Measurements from ENCODE around the gene KCTD16. TPM values are rescaled to one million over a fixed set of nuclear protein-coding genes. Genes with fewer than 3 reads are reported as not detected.

Gene KCTD16
- total RNA-seq, 1 experiment from 2014 or later, result 0.08 TPM

DNA sequence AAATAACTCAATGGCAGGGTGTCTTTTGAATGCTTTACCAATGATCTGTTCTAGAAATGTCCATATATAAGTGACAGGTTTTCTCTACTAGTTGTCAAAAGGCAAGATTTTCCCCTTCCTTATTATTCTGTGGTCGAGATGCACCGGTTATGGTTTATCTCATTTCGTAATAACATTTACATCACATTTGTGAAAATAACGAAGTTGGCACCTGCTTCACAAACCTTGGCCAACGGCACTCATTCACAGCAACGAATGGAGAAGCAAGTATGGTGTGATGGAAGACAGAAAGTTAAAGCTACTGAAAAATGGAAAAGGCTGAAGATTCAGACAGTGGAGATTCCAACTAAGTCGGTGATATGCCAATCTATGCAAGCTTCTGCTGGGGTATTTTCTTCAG, 235.8 kb downstream of the KCTD16 start:
- no TSS peak for BruUV-seq (replicated peaks)
- intact Hi-C loops (cut with micrococcal nuclease; ENCODE audit: unreplicated experiment), result no loop called here
- ChIA-PET CTCF (no interaction called here), POLR2A (no interaction called here)
- H3K4me1 ChIP-seq (ENCODE audit: control insufficient read depth, insufficient read depth, low read length), result no peaks in the 10 kb centered on the region
- DNase-seq (ENCODE audit: low read depth, low spot score) (no peak), ATAC-seq (no peak)
- H3K9me3 ChIP-seq (ENCODE audit: control insufficient read depth, insufficient read depth, low read depth, low read length), result no peaks in the 10 kb centered on the region
- no peaks in the 10 kb centered on the region for H3K27me3 ChIP-seq (ENCODE audit: control insufficient read depth, insufficient read depth, low read length)
- in situ Hi-C loops (cut with HindIII; ENCODE audit: low pct_unique_long_range_greater_than_20kb, low sequenced_read_pairs), result no loop called here
- H3K27ac ChIP-seq (ENCODE audit: low read length), result no peak overlapping the region
- H3K4me3 ChIP-seq (ENCODE audit: low read depth in 2 of 2, low read length in 2 of 2), result no peak overlapping the region
- no peak for TF ChIP-seq CTCF (IDR thresholded peaks at IDR 0.05)
- no peak for TF ChIP-seq REST (IDR thresholded peaks at IDR 0.05; ENCODE audit: insufficient read depth in 1 of 2, low read depth in 2 of 2, low read length in 1 of 2)
- TF ChIP-seq POLR2AphosphoS5 (IDR thresholded peaks at IDR 0.05; ENCODE audit: low read depth, low read length), result no peak
- TF ChIP-seq TCF7L2 (IDR thresholded peaks at IDR 0.05; ENCODE audit: low read depth, low read length), result no peak
- TF ChIP-seq SIN3A (IDR thresholded peaks at IDR 0.05; ENCODE audit: borderline replicate concordance, insufficient read depth, low read depth, low read length), result no peak
- H3K36me3 ChIP-seq (ENCODE audit: control insufficient read depth, insufficient read depth, low read length), result no peaks in the 10 kb centered on the region

DNA sequence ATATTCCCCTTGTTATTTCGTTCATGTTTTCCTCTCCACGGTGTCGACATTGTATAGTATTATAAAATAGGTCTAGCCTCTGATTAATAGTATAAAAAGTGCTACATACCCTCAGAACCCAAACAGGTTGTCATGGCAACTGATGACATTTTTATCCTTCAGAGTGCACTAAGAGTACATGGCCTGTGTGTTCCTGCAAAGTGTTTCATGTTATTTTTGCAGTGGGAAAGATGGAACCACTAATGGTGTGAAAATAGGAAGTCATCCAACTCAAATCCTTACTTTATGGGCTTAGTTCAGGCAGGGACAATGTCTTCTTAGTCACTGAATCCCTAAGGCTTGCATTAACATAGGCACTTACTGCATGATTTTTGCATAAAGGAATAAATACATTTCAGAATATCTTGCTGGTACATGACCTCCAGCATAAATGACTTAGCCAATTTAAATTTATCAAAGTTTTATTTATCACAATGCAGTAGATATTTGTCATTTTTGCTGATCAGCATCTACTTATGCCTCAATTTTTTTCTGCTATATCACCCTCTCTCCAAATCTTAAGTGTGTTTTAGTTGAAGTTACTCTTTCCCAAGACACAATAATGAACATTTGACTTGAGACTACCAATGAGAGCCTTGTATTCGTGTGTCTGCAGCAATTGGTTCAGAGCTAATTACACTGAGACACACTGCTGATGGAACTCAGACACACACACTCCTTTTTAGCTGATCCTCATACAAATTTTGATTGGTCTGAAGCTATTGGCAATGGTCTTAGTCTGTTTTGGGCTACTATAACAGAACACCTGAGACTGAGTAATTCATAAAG, 243.7 kb downstream of the KCTD16 start:
- Histone ChIP-seq H3K9me3 (ENCODE audit: control insufficient read depth, insufficient read depth, low read depth, low read length) (no peaks in the 10 kb centered on the region), H3K36me3 (ENCODE audit: control insufficient read depth, insufficient read depth, low read length) (no peaks in the 10 kb centered on the region), H3K27ac (ENCODE audit: low read length) (no peak overlapping the region), H3K4me3 (ENCODE audit: low read depth in 2 of 2, low read length in 2 of 2) (no peak overlapping the region), H3K4me1 (ENCODE audit: control insufficient read depth, insufficient read depth, low read length) (no peaks in the 10 kb centered on the region), H3K27me3 (ENCODE audit: control insufficient read depth, insufficient read depth, low read length) (no peaks in the 10 kb centered on the region)
- BruUV-seq (replicated peaks), result no TSS peak
- TF ChIP-seq POLR2AphosphoS5 (IDR thresholded peaks at IDR 0.05; ENCODE audit: low read depth, low read length) (no peak), SIN3A (IDR thresholded peaks at IDR 0.05; ENCODE audit: borderline replicate concordance, insufficient read depth, low read depth, low read length) (no peak)
- ChIA-PET POLR2A (no interaction called here), CTCF (no interaction called here)
- in situ Hi-C loops (cut with HindIII; ENCODE audit: low pct_unique_long_range_greater_than_20kb, low sequenced_read_pairs) (no loop called here), intact Hi-C loops (cut with micrococcal nuclease; ENCODE audit: unreplicated experiment) (no loop called here)
- no peak for ATAC-seq
- DNase-seq (ENCODE audit: low read depth, low spot score), result no peak

- no peak for ATAC-seq
- no peak for TF ChIP-seq TCF7L2 (IDR thresholded peaks at IDR 0.05; ENCODE audit: low read depth, low read length)
- no peak for TF ChIP-seq SIN3A (IDR thresholded peaks at IDR 0.05; ENCODE audit: borderline replicate concordance, insufficient read depth, low read depth, low read length)
- TF ChIP-seq POLR2AphosphoS5 (IDR thresholded peaks at IDR 0.05; ENCODE audit: low read depth, low read length), result no peak
- TF ChIP-seq CTCF (IDR thresholded peaks at IDR 0.05), result no peak
- no peak for TF ChIP-seq REST (IDR thresholded peaks at IDR 0.05; ENCODE audit: insufficient read depth in 1 of 2, low read depth in 2 of 2, low read length in 1 of 2)
- POLR2A ChIA-PET, result no interaction called here
- no peaks in the 10 kb centered on the region for H3K36me3 ChIP-seq (ENCODE audit: control insufficient read depth, insufficient read depth, low read length)
- H3K27ac ChIP-seq (ENCODE audit: low read length), result no peak overlapping the region
- intact Hi-C loops (cut with micrococcal nuclease; ENCODE audit: unreplicated experiment), result no loop called here
- DNase-seq (ENCODE audit: low read depth, low spot score), result no peak
- CTCF ChIA-PET, result no interaction called here
- BruUV-seq (replicated peaks), result no TSS peak
- H3K4me3 ChIP-seq (ENCODE audit: low read depth in 2 of 2, low read length in 2 of 2), result no peak overlapping the region
- no peaks in the 10 kb centered on the region for H3K27me3 ChIP-seq (ENCODE audit: control insufficient read depth, insufficient read depth, low read length)
- H3K9me3 ChIP-seq (ENCODE audit: control insufficient read depth, insufficient read depth, low read depth, low read length), result no peaks in the 10 kb centered on the region
- H3K4me1 ChIP-seq (ENCODE audit: control insufficient read depth, insufficient read depth, low read length), result no peaks in the 10 kb centered on the region
- in situ Hi-C loops (cut with HindIII; ENCODE audit: low pct_unique_long_range_greater_than_20kb, low sequenced_read_pairs), result no loop called here
These were observed 245.5 kb downstream of the KCTD16 start for GRCh38 chr5:144416196-144416595.

All from Panc1 (cell line).